ENCODE results near the gene TLE1. TPM values are rescaled to one million over a fixed set of nuclear protein-coding genes. Genes with fewer than 3 reads are reported as not detected.

Gene TLE1
- total and polyA plus RNA-seq, 2 of the 4 experiments (the other 2 are of a cell fraction): 36.0 to 51.0 TPM

- dilution Hi-C loops (cut with HindIII; ENCODE audit: low sequenced_read_pairs, unreplicated experiment): no loop called here
- no peaks in the 10 kb centered on the region for H3K9me3 ChIP-seq (ENCODE audit: control insufficient read depth, insufficient read depth, low read length)
These were observed 94.9 kb downstream of the TLE1 start for GRCh38 chr9:81594415-81594814.

More at GRCh38 chr9:81594415-81594814, 94.9 kb downstream of the TLE1 start:
- no peak for DNase-seq
- Histone ChIP-seq H3K9me1 (ENCODE audit: insufficient read depth, low read length) (peaks cover 3% of the 10 kb centered on the region; the same call in 1 of the 2 replicates), H2BK15ac (ENCODE audit: low read depth, low read length) (no peak overlapping the region), H4K5ac (ENCODE audit: low read depth, low read length) (no peak overlapping the region), H2AFZ (replicated peaks; ENCODE audit: low read length, poor library complexity) (no peak overlapping the region), H2AK5ac (ENCODE audit: low read depth, low read length) (no peak overlapping the region), H3K36me3 (ENCODE audit: control insufficient read depth, insufficient read depth, low read length) (peaks cover 56% of the 10 kb centered on the region), H2BK5ac (ENCODE audit: low read depth, low read length, poor library complexity, severe bottlenecking) (no peak overlapping the region), H3K4ac (ENCODE audit: low read depth, low read length) (no peak overlapping the region), H2BK20ac (ENCODE audit: low read depth, low read length) (no peak overlapping the region), H3K4me2 (ENCODE audit: low read depth, low read length) (no peak overlapping the region), H3K56ac (ENCODE audit: extremely low read depth, insufficient read depth, low read length) (no peak overlapping the region), H3K18ac (ENCODE audit: low read depth, low read length) (no peak overlapping the region), H3K4me3 (ENCODE audit: insufficient read depth, low read depth, low read length) (no peak overlapping the region), H3K79me1 (ENCODE audit: low read depth in 1 of 2, low read length in 2 of 2) (peaks cover 2 to 12% of the 10 kb centered on the region in 2 experiments), H3K27me3 (ENCODE audit: control insufficient read depth, insufficient read depth, low read length) (no peaks in the 10 kb centered on the region), H4K8ac (ENCODE audit: low read depth in 2 of 2, low read length in 2 of 2) (no peak overlapping the region), H4K91ac (ENCODE audit: insufficient read depth, low read depth, low read length) (no peak overlapping the region), H2BK120ac (ENCODE audit: low read depth, low read length) (no peak overlapping the region), H2AK9ac (replicated peaks; ENCODE audit: low read depth, low read length, poor library complexity) (no peak overlapping the region), H3K4me1 (ENCODE audit: control insufficient read depth, insufficient read depth, low read length) (no peaks in the 10 kb centered on the region), H3K14ac (replicated peaks; ENCODE audit: low read depth, low read length) (no peak overlapping the region), H3K9ac (ENCODE audit: low read depth, low read length) (no peak overlapping the region), H3K23ac (ENCODE audit: low read depth, low read length) (no peak overlapping the region), H4K20me1 (ENCODE audit: insufficient read depth, low read length) (no peaks in the 10 kb centered on the region), H3K27ac (ENCODE audit: insufficient read depth, low read length) (no peak overlapping the region)
- WGBS, 2 experiments (ENCODE audit: extremely low coverage in 2 of 2, insufficient read length in 1 of 2): 100% methylated on average over 1 of the region's 5 CpGs; no CpG with 5 or more reads in 1 of the 2 experiments
- intact Hi-C loops (cut with micrococcal nuclease): no loop called here
- ChIA-PET CTCF (interaction anchor here (0.6 to 1.6 kb wide), 2 partner anchors 609 to 1013 kb away, joined by 3 to 4 read pairs; no protein-coding TSS in a partner anchor), POLR2A (ENCODE audit: unreplicated experiment) (no interaction called here)
- in situ Hi-C loops (cut with MboI; ENCODE audit: low sequenced_read_pairs): no loop called here
- TF ChIP-seq CEBPB (IDR thresholded peaks at IDR 0.05; ENCODE audit: low read depth, low read length): no peak
- TF ChIP-seq MAZ (IDR thresholded peaks at IDR 0.05; ENCODE audit: borderline replicate concordance, low read depth, low read length): no peak
- TF ChIP-seq, protein P1, sequence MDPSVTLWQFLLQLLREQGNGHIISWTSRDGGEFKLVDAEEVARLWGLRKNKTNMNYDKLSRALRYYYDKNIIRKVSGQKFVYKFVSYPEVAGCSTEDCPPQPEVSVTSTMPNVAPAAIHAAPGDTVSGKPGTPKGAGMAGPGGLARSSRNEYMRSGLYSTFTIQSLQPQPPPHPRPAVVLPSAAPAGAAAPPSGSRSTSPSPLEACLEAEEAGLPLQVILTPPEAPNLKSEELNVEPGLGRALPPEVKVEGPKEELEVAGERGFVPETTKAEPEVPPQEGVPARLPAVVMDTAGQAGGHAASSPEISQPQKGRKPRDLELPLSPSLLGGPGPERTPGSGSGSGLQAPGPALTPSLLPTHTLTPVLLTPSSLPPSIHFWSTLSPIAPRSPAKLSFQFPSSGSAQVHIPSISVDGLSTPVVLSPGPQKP (IDR thresholded peaks at IDR 0.05; ENCODE audit: borderline replicate concordance, low read depth, low read length): no peak
- TF ChIP-seq BHLHE40 (IDR thresholded peaks at IDR 0.05; ENCODE audit: low read depth, low read length): no peak
- TF ChIP-seq POLR2A (IDR thresholded peaks at IDR 0.05; ENCODE audit: low read depth, low read length): no peak
- TF ChIP-seq MAFK (IDR thresholded peaks at IDR 0.05; ENCODE audit: low read depth, low read length): no peak
- TF ChIP-seq RFX5 (IDR thresholded peaks at IDR 0.05; ENCODE audit: low read depth, low read length): no peak
- TF ChIP-seq RCOR1 (IDR thresholded peaks at IDR 0.05; ENCODE audit: insufficient replicate concordance, low read length): no peak
- TF ChIP-seq NFE2L2 (IDR thresholded peaks at IDR 0.05; ENCODE audit: low read depth, low read length): no peak
- no peak for TF ChIP-seq CHD1 (IDR thresholded peaks at IDR 0.05; ENCODE audit: low read depth, low read length)
- TF ChIP-seq MXI1 (IDR thresholded peaks at IDR 0.05; ENCODE audit: borderline replicate concordance, low read depth, low read length): no peak
- TF ChIP-seq, protein P2, sequence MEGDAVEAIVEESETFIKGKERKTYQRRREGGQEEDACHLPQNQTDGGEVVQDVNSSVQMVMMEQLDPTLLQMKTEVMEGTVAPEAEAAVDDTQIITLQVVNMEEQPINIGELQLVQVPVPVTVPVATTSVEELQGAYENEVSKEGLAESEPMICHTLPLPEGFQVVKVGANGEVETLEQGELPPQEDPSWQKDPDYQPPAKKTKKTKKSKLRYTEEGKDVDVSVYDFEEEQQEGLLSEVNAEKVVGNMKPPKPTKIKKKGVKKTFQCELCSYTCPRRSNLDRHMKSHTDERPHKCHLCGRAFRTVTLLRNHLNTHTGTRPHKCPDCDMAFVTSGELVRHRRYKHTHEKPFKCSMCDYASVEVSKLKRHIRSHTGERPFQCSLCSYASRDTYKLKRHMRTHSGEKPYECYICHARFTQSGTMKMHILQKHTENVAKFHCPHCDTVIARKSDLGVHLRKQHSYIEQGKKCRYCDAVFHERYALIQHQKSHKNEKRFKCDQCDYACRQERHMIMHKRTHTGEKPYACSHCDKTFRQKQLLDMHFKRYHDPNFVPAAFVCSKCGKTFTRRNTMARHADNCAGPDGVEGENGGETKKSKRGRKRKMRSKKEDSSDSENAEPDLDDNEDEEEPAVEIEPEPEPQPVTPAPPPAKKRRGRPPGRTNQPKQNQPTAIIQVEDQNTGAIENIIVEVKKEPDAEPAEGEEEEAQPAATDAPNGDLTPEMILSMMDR (conservative IDR thresholded peaks at IDR 0.05; ENCODE audit: low read depth, low read length): no peak
- TF ChIP-seq RAD21 (IDR thresholded peaks at IDR 0.05; ENCODE audit: low read length): no peak
- BruUV-seq (replicated peaks): no TSS peak
- no peak for ATAC-seq (ENCODE audit: low read depth)

Data from IMR-90 (cell line).